Measurements from ENCODE around the gene EIPR1. TPM values are rescaled to one million over a fixed set of nuclear protein-coding genes. Genes with fewer than 3 reads are reported as not detected.
A peak's percentile ranks its signal among the peaks of the same experiment; 100 is the strongest.

EIPR1 gene
- total and polyA plus RNA-seq, 2 of the 13 experiments (the other 11 are each of a cell fraction or from before 2014, with no cell fraction given), result 70.0 to 96.3 TPM

DNA sequence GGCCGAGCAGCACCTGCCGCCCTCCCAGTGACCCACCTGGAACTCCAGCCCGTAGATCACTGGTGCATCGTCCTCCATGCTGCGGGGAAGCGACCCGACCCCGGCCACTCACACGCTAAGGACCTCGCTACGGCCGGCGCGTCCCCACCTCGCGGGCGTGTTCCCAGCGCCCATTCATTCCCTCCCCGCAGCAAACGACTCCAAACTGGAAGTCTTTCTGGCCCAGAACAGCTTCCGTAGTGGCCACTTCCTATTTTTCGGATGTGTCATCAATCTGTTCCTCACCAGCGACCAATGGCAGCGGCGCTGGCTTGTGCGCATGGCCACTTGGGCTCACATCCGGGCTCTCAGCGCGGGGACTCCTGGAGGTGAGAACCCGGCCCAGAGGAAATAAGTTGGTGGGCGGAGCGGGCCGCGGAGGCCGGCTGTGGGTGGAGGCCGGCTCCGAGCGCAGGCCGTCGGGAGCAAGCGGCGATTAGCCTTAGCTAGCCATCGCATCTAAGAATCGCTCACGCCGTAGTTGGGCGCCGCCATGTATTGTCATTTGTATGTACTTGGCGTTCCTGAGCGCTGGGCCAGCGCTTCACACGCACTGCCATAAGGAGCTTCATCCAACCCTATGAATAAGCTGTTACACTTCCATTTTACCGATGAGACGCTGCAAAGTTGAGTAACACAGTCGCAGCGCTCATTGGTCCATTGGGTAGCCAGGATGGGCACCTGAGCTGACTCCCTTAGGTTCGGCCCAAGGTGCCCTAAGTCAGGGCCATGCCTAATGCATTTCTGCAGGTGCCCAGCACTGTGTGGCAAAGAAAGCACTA is at the start of gene EIPR1 (continued):
- TF ChIP-seq PRMT3 (CRISPR knock-in tag; IDR thresholded peaks at IDR 0.05; ENCODE audit: borderline replicate concordance, low read depth) (no peak), DNMT3B (CRISPR knock-in tag; conservative IDR thresholded peaks at IDR 0.05) (peak; percentile 62; the same call in 1 of the 2 replicates), ZNF350 (CRISPR knock-in tag; IDR thresholded peaks at IDR 0.05; ENCODE audit: borderline replicate concordance, low read depth) (peak; percentile 98), ZNF749 (CRISPR knock-in tag; IDR thresholded peaks at IDR 0.05; ENCODE audit: borderline replicate concordance) (peak; percentile 68; the same call in 1 of the 2 replicates), ZNF672 (CRISPR knock-in tag; IDR thresholded peaks at IDR 0.05) (0 out of 2 replicates have a peak, but pooled peaks have one; percentile 17), AKAP8 (CRISPR knock-in tag; IDR thresholded peaks at IDR 0.05) (no peak; the same call in 1 of the 2 replicates), NFRKB (IDR thresholded peaks at IDR 0.05) (no peak), ZMYM2 (CRISPR knock-in tag; IDR thresholded peaks at IDR 0.05) (no peak), ZKSCAN8 (CRISPR knock-in tag; IDR thresholded peaks at IDR 0.05; ENCODE audit: borderline replicate concordance) (peak; percentile 47; the same call in 1 of the 2 replicates), ZNF282 (IDR thresholded peaks at IDR 0.05; ENCODE audit: partially characterized antibody) (no peak), STAG1 (CRISPR knock-in tag; IDR thresholded peaks at IDR 0.05) (no peak)
- TF ChIP-seq, protein P1, sequence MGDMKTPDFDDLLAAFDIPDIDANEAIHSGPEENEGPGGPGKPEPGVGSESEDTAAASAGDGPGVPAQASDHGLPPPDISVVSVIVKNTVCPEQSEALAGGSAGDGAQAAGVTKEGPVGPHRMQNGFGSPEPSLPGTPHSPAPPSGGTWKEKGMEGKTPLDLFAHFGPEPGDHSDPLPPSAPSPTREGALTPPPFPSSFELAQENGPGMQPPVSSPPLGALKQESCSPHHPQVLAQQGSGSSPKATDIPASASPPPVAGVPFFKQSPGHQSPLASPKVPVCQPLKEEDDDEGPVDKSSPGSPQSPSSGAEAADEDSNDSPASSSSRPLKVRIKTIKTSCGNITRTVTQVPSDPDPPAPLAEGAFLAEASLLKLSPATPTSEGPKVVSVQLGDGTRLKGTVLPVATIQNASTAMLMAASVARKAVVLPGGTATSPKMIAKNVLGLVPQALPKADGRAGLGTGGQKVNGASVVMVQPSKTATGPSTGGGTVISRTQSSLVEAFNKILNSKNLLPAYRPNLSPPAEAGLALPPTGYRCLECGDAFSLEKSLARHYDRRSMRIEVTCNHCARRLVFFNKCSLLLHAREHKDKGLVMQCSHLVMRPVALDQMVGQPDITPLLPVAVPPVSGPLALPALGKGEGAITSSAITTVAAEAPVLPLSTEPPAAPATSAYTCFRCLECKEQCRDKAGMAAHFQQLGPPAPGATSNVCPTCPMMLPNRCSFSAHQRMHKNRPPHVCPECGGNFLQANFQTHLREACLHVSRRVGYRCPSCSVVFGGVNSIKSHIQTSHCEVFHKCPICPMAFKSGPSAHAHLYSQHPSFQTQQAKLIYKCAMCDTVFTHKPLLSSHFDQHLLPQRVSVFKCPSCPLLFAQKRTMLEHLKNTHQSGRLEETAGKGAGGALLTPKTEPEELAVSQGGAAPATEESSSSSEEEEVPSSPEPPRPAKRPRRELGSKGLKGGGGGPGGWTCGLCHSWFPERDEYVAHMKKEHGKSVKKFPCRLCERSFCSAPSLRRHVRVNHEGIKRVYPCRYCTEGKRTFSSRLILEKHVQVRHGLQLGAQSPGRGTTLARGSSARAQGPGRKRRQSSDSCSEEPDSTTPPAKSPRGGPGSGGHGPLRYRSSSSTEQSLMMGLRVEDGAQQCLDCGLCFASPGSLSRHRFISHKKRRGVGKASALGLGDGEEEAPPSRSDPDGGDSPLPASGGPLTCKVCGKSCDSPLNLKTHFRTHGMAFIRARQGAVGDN (CRISPR knock-in tag; IDR thresholded peaks at IDR 0.05), result peak; percentile 98
- TF ChIP-seq, protein P2, sequence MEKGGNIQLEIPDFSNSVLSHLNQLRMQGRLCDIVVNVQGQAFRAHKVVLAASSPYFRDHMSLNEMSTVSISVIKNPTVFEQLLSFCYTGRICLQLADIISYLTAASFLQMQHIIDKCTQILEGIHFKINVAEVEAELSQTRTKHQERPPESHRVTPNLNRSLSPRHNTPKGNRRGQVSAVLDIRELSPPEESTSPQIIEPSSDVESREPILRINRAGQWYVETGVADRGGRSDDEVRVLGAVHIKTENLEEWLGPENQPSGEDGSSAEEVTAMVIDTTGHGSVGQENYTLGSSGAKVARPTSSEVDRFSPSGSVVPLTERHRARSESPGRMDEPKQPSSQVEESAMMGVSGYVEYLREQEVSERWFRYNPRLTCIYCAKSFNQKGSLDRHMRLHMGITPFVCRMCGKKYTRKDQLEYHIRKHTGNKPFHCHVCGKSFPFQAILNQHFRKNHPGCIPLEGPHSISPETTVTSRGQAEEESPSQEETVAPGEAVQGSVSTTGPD (CRISPR knock-in tag; IDR thresholded peaks at IDR 0.05), result no peak
- TF ChIP-seq, protein P3, sequence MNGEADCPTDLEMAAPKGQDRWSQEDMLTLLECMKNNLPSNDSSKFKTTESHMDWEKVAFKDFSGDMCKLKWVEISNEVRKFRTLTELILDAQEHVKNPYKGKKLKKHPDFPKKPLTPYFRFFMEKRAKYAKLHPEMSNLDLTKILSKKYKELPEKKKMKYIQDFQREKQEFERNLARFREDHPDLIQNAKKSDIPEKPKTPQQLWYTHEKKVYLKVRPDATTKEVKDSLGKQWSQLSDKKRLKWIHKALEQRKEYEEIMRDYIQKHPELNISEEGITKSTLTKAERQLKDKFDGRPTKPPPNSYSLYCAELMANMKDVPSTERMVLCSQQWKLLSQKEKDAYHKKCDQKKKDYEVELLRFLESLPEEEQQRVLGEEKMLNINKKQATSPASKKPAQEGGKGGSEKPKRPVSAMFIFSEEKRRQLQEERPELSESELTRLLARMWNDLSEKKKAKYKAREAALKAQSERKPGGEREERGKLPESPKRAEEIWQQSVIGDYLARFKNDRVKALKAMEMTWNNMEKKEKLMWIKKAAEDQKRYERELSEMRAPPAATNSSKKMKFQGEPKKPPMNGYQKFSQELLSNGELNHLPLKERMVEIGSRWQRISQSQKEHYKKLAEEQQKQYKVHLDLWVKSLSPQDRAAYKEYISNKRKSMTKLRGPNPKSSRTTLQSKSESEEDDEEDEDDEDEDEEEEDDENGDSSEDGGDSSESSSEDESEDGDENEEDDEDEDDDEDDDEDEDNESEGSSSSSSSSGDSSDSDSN (CRISPR knock-in tag; IDR thresholded peaks at IDR 0.05), result peak; percentile 88
- TF ChIP-seq, protein P4, sequence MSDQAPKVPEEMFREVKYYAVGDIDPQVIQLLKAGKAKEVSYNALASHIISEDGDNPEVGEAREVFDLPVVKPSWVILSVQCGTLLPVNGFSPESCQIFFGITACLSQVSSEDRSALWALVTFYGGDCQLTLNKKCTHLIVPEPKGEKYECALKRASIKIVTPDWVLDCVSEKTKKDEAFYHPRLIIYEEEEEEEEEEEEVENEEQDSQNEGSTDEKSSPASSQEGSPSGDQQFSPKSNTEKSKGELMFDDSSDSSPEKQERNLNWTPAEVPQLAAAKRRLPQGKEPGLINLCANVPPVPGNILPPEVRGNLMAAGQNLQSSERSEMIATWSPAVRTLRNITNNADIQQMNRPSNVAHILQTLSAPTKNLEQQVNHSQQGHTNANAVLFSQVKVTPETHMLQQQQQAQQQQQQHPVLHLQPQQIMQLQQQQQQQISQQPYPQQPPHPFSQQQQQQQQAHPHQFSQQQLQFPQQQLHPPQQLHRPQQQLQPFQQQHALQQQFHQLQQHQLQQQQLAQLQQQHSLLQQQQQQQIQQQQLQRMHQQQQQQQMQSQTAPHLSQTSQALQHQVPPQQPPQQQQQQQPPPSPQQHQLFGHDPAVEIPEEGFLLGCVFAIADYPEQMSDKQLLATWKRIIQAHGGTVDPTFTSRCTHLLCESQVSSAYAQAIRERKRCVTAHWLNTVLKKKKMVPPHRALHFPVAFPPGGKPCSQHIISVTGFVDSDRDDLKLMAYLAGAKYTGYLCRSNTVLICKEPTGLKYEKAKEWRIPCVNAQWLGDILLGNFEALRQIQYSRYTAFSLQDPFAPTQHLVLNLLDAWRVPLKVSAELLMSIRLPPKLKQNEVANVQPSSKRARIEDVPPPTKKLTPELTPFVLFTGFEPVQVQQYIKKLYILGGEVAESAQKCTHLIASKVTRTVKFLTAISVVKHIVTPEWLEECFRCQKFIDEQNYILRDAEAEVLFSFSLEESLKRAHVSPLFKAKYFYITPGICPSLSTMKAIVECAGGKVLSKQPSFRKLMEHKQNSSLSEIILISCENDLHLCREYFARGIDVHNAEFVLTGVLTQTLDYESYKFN (CRISPR knock-in tag; conservative IDR thresholded peaks at IDR 0.05), result peak; percentile 75

Measured in HepG2 (cell line).